CD4-positive, alpha-beta T cell (primary cell): ENCODE data around the gene CFAP47. TPM values are rescaled to one million over a fixed set of nuclear protein-coding genes. Genes with fewer than 3 reads are reported as not detected.

Source experiments
- ATAC-seq: fragments of 200-7000 bp; cut with Tn5 transposase; one replicate; pipeline ENCODE4 v1.10.0; 2022; ENCODE audit warnings: mild to moderate bottlenecking; ENCODE audit not compliant: poor library complexity
- CTCF ChIA-PET: fragments of 350-600 bp; sonication (Branson Sonifier 250); formaldehyde crosslinking; loops from one replicate; lab custom pipeline; 2021; ENCODE audit warnings: antibody characterized with exemption, inconsistent platforms; lab: Charles Lee
- POLR2A ChIA-PET: fragments of 350-600 bp; sonication (Branson Sonifier 250); formaldehyde crosslinking; loops from one replicate; lab custom pipeline; 2021; ENCODE audit warnings: antibody characterized with exemption, inconsistent platforms; lab: Charles Lee
- DNase-seq, 14 experiments: peaks; one replicate each; pipeline ENCODE4 v3.0.0-alpha.2; 2013 to 2020; ENCODE audit warnings: mixed read lengths in 2 of 14
- H3K27ac ChIP-seq, 2 donors: one replicate each; pipeline versions ENCODE4 v1.5.1 to v1.7.0; 2013; ENCODE audit warnings: low read length in 2 of 2, low read depth in 1 of 2, mild to moderate bottlenecking in 1 of 2
- H3K27me3 ChIP-seq, 2 experiments: 1 replicate in 1 of 2; 2 replicates in 1 of 2; pipeline versions ENCODE4 v1.6.1 to v1.7.0; 2013; ENCODE audit warnings: low read length in 2 of 2, control low read depth in 1 of 2, mild to moderate bottlenecking in 1 of 2, moderate library complexity in 1 of 2; ENCODE audit not compliant: insufficient read depth in 2 of 2, control insufficient read depth in 1 of 2
- H3K36me3 ChIP-seq: one replicate; pipeline ENCODE4 v1.6.1; 2013; ENCODE audit warnings: low read length, control low read depth; ENCODE audit not compliant: insufficient read depth
- H3K4me1 ChIP-seq: one replicate; pipeline ENCODE4 v1.6.1; 2013; ENCODE audit warnings: low read length, control low read depth; ENCODE audit not compliant: insufficient read depth
- H3K4me3 ChIP-seq: one replicate; pipeline ENCODE4 v1.5.1; 2013; ENCODE audit warnings: mild to moderate bottlenecking, low read length, moderate library complexity
- H3K9me3 ChIP-seq, 2 experiments: 1 replicate in 1 of 2; 2 replicates in 1 of 2; pipeline versions ENCODE4 v1.6.1 to v1.7.0; 2013; ENCODE audit warnings: low read length in 2 of 2, mild to moderate bottlenecking in 2 of 2, control low read depth in 1 of 2, moderate library complexity in 1 of 2; ENCODE audit not compliant: control insufficient read depth in 1 of 2, insufficient read depth in 1 of 2
- H3K27ac Mint-ChIP-seq: one replicate; pipeline ENCODE4 v1.8.0; 2020; ENCODE audit warnings: mixed read lengths
- H3K27me3 Mint-ChIP-seq: one replicate; pipeline ENCODE4 v1.8.0; 2021; ENCODE audit warnings: mixed read lengths
- H3K36me3 Mint-ChIP-seq: one replicate; pipeline ENCODE4 v1.8.0; 2021; ENCODE audit warnings: low read depth, mixed read lengths
- H3K4me1 Mint-ChIP-seq: one replicate; pipeline ENCODE4 v1.8.0; 2021; ENCODE audit warnings: low read depth, mixed read lengths
- H3K4me3 Mint-ChIP-seq: one replicate; pipeline ENCODE4 v1.8.0; 2020; ENCODE audit warnings: mild to moderate bottlenecking, mixed read lengths
- H3K9me3 Mint-ChIP-seq: one replicate; pipeline ENCODE4 v1.8.0; 2020; ENCODE audit warnings: mixed read lengths
- CTCF ChIP-seq: fragments of 200-600 bp; IDR thresholded peaks from one replicate; pipeline ENCODE4 v1.8.0; 2022; ENCODE audit warnings: antibody characterized with exemption, mild to moderate bottlenecking
- intact Hi-C, 2 experiments: fragments of 100-400 bp; cut with DNase I in 1 of 2; cut with micrococcal nuclease in 1 of 2; formaldehyde crosslinking; loops; one replicate each; pipeline versions ENCODE4 v1.15.1 to v1.9.0; 2023 to 2025; cut with DNase I, micrococcal nuclease
- total RNA-seq, 174 experiments: library from RNA in 2 of 174; stranded (reverse) in 2 of 174; gene quantifications; one replicate each; pipeline ENCODE4 v1.2.3 and lab custom pipeline; 2021 to 2026

Gene CFAP47
- total RNA-seq, 2 experiments from 2014 or later = not detected

- no peak for TF ChIP-seq CTCF
- H3K27me3 ChIP-seq = no peaks in the 10 kb centered on the region
- ATAC-seq = no peak
- no peak overlapping the region for H3K4me3 ChIP-seq
- Mint-ChIP-seq H3K4me1 (no peaks in the 10 kb centered on the region), H3K9me3 (no peaks in the 10 kb centered on the region), H3K27me3 (no peaks in the 10 kb centered on the region), H3K36me3 (no peaks in the 10 kb centered on the region), H3K4me3 (no peak overlapping the region), H3K27ac (no peak overlapping the region)
- H3K9me3 ChIP-seq = no peaks in the 10 kb centered on the region
- intact Hi-C loops = no loop called here
- no peaks in the 10 kb centered on the region for H3K4me1 ChIP-seq
- H3K36me3 ChIP-seq = no peaks in the 10 kb centered on the region
- no peak for DNase-seq
- ChIA-PET POLR2A (no interaction called here), CTCF (no interaction called here)
- H3K27ac ChIP-seq = no peak overlapping the region
These were observed 415.0 kb downstream of the CFAP47 start for GRCh38 chrX:36334572-36334971.

- H3K36me3 Mint-ChIP-seq = no peaks in the 10 kb centered on the region
- DNase-seq = no peak
- Histone ChIP-seq H3K27ac (no peak overlapping the region), H3K4me3 (no peak overlapping the region), H3K9me3 (no peaks in the 10 kb centered on the region), H3K4me1 (no peaks in the 10 kb centered on the region), H3K36me3 (no peaks in the 10 kb centered on the region), H3K27me3 (no peaks in the 10 kb centered on the region)
- no peak for ATAC-seq
- intact Hi-C loops = no loop called here
- CTCF ChIA-PET = no interaction called here
- no peaks in the 10 kb centered on the region for H3K27me3 Mint-ChIP-seq
- no peaks in the 10 kb centered on the region for H3K9me3 Mint-ChIP-seq
- H3K27ac Mint-ChIP-seq = no peak overlapping the region
- H3K4me3 Mint-ChIP-seq = no peak overlapping the region
- no peak for TF ChIP-seq CTCF
- no peaks in the 10 kb centered on the region for H3K4me1 Mint-ChIP-seq
- POLR2A ChIA-PET = no interaction called here
These were observed 417.2 kb downstream of the CFAP47 start for GRCh38 chrX:36336751-36337150.

- no peak overlapping the region for H3K27ac Mint-ChIP-seq
- H3K9me3 Mint-ChIP-seq = no peaks in the 10 kb centered on the region
- H3K36me3 Mint-ChIP-seq = no peaks in the 10 kb centered on the region
- Histone ChIP-seq H3K27me3 (no peaks in the 10 kb centered on the region), H3K27ac (no peak overlapping the region), H3K9me3 (no peaks in the 10 kb centered on the region), H3K4me1 (no peaks in the 10 kb centered on the region), H3K36me3 (no peaks in the 10 kb centered on the region), H3K4me3 (no peak overlapping the region)
- intact Hi-C loops = no loop called here
- ATAC-seq (no peak), DNase-seq (no peak)
- H3K4me3 Mint-ChIP-seq = no peak overlapping the region
- no peaks in the 10 kb centered on the region for H3K4me1 Mint-ChIP-seq
- CTCF ChIA-PET = no interaction called here
- H3K27me3 Mint-ChIP-seq = no peaks in the 10 kb centered on the region
- POLR2A ChIA-PET = no interaction called here
- TF ChIP-seq CTCF = no peak
These were observed 424.8 kb downstream of the CFAP47 start for GRCh38 chrX:36344301-36344700.
